HTERT RPE-1 (cell line): ENCODE data around the gene RAB3IL1.

Source experiments
- in situ Hi-C: fragments of 300-500 bp; cut with MboI; formaldehyde crosslinking; loops from 4 replicates; pipeline ENCODE4 v1.14.3; 2020; ENCODE audit warnings: low sequenced_read_pairs

The RAB3IL1 gene

DNA sequence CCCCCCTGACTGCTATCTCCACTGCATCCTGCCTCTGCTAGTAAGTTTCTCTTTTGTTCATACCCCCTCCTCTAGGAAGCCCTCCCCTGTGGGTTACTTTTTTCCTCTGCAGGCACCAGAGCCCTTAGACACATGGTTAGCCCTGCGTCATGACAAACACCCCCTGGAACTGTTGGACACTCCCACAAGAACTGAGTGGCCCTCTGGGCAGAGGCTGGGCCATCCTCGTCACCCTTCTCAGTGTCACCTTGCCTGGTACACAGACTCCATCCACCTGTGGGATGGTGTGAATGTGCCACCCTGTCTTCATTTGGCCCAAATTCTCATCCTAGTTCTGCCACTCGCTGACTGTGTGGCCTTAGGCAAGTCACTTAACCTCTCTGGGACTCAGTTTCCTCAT is 4.1 kb upstream of the RAB3IL1 start:
- in situ Hi-C loops: no loop called here

DNA sequence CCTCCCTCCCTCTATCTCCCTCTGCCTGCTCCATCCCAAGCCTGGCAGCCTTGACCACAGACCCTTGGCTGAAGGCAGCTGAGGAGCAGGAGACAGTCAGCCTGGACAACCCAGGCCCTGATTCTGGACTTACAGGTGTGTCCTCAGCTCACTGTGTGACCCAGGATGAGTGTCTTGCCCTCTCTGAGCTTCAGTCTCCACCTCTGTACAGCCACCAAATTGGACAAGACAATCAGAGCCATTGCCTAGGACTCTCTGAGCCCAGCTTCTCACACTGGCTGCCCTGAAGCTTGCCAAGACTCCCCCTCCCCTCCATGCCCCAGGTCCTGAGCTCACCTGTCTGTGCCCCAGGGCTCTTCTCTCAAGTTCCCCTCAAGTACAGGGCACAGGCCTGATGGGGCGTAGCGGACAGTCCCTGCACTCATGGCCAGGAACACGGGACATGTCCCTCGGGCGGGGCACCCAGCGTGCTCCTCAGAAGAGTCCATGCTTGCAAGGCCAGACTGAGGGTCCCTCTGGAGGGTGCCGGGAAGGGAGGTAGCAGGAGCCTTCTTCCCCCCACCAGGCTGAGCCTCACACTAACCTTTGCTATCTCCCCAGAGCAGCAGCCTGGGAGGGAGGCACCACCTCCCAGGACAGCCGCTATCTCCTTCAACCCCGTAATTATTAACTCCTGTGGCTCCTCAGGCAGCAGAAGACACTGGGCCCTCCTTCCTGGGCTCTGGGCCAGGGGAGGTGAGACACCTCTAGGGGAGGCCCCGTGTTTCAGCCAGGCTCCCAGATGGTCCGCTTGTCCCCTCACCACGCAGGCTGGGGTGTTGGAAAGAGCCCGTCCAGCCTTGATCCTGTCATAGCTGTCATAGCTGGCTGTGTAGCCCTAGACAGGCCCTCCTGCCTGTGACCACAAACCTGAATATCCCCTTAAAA is 2.6 kb upstream of the RAB3IL1 start:
- in situ Hi-C loops: no loop called here

DNA sequence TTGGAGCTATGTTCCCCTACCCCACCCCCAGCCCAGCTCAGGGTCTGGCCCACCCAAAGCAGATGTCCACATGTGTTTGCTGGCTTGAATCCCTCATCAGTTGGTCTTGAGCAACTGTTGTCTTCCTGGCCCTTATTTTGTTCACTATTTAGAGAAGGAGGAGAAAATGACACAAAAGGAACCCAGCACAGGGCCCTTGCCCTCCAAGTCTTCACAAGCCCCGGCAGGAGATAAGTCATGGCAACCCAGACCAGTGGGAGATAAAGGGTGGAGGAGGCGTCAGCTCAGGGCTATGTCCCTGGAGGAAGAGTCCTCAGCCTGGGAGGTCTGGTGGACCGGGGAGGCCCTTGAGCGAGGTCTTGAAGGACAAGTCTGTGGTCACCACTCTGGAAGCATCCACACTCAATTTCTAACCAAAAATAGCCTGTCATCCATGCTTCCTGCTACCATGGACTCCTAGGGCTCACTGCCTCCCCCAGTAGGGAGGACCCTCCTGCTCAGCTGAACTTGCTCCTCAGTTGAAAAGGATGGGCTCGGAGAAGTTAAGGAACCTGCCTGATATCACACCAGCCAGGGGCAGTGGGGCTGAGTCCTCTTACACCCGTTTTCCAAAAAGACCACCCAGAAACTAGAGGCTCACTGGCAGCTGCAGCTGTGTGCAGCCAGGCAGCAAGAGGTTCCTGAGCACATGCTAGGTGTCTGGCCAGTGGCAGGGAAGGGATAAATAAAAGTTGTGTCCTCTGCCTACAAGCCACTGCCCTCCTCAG is 1.8 kb upstream of the RAB3IL1 start:
- in situ Hi-C loops: no loop called here

DNA sequence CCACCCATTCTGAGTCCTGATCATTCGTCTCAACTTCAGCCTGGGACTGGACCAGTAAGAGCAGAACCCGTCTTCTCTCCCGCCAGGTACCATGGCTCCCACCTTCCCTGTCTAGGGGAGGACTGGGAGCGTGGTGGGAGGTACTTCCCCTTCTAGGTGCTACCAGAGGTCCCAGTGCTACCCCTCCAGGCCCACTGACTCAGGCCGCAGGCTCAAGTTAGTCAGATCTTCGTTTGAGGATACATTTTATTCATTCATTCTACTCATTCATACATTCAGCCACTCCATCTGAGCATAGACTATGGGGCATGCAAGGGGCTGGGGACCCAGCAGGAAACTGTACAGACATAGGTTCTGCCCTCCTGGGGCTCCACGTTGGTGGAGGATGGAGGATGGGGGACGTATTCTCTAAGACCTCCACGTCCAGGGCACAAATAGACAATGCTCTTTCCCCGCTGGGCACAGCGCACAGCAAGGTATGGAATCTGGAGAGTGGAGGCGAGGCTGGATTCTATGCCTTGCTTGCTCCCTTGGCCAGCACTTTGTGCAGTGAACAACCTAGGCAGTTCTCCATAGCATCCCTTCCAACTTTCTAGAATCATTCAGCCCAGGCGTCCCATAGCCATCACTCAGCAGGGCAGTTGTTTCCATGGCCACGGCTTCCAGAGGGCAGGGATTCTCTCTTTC is 1.0 kb upstream of the RAB3IL1 start:
- in situ Hi-C loops: no loop called here

DNA sequence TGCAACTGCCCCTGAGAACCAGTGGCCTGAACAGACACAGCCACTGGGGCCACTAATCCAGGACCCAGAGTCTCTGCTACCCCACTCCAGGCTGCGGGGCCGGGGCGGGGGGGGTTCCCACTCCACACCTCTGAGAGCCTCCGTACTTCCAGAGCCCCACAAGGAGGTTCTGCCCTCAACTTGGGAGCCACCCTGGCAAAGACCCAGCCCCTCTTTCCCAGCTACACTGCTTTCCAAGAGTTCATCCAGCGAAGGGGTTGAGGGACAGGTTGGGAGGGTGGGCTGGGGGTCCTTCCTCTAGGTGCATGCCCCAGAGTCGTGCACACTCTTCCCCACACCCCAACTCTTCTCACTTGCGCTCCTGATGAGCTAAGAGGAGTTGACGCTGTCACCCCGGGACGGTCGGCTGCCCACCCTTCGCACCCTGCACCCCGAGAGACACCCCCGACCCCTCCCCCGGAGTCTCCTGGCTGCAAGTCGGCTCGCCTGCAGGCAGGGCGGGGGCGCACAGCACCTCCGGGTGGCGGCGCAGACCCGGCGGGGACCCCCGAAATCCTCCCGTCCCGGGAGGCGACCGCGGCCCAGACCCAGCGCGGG is 531 bp downstream of the RAB3IL1 start:
- in situ Hi-C loops: no loop called here

DNA sequence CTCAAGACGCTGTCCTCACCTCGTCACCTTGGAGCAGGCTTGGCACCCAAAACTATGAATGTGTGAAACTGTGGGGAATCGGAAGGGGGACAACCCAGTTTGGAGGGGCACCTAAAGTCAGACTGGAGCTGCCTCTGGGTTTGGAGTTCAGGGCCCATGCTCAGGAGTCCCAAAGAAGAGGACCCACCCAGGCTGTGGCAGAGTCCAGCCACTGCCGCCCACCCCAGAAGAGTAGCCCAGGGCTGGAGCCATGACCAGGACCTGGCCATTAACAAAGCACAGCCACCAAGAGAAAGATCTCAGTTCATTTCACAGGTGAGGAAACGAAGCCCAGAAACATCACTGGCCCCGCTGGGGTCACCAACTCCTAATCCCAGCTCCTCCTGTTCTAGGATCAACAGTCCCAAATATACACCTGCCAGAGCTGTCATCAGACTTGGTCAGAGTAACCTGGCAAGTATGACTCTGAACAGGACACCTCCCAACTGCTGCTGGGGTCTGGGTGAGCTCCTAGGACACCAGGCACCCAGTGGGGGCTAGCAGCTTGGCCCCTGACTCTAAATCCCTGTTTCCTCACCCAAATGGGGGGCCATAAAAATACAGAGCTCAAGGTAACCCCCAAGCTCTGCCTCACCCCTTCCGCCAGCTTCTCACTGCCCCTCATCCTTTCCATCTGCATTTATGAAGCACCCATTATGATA is 2.7 kb downstream of the RAB3IL1 start:
- in situ Hi-C loops: no loop called here

DNA sequence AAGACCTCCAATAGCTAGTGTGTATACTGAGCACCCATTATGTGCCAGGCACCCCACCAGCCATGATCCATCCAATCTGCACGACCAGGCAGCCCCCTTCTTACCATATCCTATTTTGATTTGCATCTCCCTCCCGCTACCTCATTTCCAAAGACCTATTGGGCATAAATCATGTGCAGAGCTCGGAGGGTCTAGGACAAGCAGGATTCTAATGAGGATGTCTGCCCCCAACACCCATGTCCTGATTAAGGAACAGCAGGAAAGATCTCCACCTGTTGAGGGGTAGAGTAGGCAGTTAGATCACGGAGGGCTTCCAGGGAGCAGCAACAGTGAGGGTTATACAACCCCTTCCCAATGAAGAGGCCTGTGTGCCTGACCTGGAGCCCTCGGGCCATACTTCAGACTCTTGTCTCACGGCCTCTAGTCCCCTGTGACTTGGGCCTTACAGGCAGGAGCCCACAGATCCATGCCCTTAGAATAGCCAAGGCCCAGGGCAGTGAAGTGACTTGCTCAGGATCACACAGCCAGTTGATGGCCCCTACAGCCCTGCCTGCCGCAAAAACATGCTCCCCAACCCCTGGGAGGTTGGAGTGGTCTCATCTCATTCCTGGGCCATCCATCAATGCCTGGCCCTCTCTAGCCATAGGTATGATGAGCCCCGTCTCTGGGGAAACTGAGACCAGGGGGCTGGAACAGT is 3.5 kb downstream of the RAB3IL1 start:
- in situ Hi-C loops: no loop called here

DNA sequence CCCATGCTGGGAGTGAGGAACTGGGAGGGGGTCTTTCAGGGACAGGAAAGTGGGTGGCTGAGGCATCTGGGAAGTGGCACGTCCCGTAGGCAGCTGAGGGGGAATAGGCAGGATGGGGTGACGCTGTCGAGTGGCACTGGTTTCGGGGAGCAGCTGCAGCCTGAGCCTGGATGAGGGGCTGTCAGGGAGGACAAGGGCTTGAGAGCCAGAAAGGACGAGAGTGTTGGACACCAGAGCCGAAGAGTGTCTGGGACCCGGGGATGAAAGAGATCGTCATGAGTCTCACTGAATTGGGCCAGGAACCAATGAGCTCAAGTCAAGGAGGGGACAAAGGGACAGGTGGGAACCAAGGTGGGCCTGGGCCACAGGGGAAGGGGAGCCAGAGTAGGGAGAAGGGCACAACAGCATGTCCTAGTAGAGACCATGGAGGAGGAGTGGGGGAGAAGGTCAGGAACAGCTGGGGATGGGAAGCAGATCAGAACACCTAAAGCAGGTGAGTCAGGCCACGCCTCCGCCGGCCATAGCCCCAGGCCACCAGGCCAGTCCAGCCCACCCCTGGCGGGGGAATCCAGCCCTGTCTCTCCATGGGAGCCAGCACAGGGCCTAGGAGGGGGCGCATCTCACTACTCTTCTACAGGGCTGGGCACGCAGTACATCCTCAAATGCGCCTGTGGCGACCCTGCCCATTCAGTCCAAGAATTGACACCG is 4.2 kb downstream of the RAB3IL1 start:
- in situ Hi-C loops: no loop called here

DNA sequence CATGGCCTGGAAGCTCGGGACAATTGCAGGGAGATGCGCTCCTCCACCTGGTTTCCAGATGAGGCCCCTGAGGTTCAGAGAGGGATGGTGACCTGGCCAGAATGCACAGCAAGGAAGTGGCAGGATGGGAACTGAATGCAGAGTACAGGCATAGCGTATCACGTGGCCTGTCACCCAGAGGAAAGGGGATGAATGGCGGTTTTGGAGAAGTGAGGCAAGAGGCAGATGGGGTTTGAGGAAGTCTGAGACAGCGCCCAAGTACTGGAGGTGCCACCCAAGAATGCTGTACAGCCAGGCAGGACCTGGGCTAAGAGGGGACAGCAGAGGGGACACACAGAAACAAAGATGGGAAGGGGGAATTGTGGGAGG is 4.9 kb downstream of the RAB3IL1 start:
- in situ Hi-C loops: no loop called here

DNA sequence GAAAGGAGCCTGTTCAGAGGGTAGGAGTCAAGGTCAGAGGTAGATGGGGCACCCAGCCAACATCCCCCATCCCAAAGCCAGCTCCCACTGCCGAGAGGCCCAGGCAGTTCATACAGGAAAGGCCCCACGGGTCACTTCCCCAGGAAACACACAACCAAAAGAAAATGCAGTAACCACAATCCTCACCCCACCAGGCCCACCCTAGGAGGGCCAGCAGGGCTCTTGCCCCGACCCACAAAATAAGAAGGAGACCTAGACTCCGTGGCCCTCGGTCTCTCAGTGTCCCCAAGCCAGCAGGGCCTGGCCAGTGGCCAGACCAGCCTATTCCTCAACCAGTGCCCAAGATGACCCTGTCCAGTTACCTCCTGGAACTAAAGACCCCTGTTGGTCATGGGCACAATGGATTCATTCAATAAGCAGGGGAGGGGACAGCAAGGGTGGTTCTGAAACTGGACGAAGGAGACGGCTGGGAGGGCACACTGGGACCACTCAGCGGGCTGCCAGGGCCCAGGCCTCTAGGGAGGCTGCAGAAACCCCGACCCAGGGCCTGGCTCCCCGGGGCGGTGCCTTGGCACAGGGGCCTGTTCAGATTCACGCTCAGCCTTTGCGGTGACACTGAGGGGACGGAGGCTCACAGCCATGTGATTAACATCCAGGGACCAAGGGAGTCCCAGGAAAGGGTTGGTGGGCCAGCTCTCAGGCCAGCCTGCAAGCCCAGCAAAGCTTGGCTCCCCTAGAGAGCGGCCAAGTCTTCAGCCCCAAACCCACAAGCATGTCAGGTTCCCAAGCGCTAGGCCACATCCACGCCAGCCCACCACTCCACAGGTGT is 5.5 kb downstream of the RAB3IL1 start:
- in situ Hi-C loops: no loop called here

DNA sequence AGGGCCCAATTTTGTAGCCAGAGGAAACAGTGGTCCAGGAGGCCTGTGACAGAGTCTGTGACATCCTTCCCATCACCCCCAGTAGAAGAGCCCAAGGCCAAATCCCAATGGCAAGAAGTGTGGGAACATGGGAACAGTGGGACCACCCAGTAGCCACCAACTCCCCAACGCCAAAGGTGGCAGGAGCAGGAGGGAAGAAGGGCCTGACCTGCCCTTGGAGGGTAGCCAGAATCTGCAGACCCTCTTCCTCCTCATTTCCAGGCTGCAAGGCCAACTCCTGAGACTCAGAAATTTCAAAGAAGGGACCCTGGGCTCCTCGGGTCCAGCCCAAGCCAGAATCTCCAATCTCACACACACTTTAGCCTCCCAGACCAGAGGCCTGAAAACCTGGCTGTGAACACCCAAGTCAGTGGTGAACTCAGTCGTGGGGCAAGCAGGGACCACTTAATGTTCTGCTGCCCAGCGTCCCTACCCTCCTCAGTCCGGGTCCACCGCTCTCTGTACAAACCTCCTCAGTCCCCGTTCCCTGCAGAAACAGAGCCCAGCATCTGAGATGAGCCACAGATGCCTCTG is 6.2 kb downstream of the RAB3IL1 start:
- in situ Hi-C loops: no loop called here

DNA sequence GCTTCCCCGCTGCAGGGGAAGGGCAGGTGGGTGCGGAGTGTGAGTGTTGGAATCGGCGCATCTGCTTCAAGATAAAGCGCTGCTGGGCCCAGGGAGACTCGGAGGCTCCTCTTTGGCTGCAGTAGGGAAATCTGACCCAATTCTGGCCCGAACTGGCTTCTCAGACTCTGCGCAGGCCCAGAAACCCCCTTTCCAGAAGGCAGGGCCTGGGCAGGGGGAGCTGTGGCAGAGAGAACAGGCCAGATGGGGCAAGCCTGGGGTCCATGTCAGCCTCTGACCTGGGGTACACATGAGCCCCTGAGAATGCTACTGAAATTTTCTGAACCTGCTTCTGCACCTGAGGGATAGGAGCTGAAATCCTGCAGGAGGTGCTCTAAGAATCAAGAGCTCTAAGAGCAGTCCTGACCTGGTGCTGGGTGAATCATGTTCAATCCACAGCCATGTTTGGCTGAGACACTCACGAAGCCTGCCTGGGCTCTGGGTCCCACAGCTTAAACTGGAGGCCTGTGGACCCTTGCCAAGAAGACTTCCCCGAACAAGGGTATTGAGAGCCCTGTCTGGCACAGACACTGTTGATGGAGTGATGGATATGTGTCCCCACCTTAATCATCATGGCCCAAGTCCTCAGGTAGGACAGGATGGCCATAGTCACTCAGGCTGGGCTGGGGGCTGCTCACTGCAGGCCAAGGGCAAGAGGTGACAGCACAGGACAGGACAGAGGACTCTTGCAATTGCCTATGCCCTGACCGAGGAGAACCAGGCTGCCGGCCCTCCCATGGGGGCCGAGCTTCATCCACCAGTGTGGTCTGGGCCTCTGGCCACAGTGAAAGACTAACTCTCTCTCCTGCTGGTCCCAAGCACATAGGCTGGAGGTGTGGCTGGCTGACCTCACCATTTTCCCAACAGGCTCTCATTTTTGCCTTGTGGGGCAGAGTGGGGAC is 6.9 kb downstream of the RAB3IL1 start:
- in situ Hi-C loops: no loop called here

DNA sequence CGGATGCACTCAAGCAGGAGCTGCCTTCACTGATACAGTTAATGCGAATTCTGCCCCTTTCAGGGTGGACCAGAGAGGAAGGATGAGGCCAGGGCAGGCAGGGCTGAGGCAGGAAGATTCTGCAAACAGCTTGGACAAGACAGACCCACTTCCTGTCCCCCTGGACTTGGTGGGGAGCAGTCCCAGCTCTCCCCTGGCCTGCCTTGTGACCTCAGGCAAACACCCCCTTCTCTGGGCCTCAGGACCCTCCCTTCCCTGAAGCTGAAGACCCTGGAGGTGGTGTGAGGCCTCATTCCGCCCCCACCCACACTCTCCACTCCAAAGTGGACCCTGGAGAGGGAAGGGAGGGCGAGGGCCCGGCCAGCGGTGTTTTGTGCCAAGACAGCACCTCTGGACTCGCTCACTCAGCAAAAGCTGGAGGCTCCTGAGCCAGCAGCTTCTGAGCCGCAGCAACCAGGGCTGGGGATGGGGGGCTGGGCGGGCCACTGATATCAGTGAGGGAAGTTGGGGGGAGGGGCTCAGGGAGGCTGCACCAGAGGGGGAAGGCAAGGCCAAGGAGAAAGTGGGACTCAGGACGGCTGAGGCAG is 8.5 kb downstream of the RAB3IL1 start:
- in situ Hi-C loops: no loop called here

DNA sequence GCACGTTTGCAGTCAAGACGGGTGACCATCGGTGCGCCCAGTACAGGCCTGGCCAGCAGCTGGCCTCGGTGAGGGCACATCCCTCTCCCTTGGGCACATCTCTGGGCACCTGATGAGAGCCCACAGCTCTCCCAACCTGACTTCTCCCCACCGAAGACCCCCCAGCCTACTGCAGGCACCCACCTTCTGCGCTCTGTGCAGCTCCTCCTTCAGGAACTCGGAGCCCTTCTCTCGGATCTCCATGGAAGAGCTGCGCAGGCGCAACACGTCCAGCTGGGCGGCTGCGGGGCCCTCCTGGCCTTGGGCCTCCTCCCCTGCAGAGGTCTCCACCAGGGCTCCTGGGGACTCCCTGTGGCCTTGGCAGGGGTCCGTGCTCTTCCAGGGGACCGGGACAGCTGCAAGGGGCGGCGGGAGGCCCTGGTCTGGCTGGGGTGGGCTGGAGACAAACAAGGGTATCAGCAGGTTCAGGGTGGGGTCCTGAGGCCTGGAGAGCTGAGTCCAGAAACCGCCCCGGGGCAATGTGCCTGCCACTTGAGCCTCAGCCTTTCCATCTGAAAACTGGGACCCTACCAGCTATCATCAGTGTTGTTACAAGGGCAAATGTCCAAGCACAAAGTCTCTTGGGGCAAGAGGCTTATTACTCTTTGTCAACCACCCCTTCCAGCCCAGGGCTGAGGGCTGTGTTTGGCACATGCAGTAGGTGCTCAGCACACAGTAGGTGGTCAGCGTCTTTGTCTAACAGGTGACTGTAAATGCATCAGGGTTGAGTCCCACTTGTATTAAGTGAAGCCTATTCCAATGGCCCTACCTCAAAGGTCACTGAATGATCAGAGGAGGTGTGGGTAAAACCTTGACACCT is 9.3 kb downstream of the RAB3IL1 start:
- in situ Hi-C loops: no loop called here

DNA sequence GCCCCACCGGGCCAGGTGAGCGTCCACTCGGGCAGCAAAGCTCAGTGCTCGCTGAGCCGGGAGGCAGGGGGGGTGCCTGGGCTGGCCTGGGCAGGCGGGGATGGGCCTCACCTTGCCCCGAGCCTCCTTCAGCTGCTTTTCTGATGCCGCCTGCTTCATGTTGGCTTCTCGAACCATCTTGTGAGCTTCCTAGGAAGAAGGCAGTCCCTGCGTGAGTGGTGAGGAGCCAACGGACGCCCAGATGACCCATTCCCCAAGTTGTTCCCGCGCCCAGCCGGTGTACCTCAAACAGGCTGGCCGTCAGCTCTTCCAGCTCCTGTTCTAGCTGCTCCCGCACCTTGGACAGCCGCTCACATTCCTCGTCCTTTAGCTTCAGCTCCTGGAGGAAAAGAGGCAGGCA is 10.1 kb downstream of the RAB3IL1 start:
- in situ Hi-C loops: no loop called here

DNA sequence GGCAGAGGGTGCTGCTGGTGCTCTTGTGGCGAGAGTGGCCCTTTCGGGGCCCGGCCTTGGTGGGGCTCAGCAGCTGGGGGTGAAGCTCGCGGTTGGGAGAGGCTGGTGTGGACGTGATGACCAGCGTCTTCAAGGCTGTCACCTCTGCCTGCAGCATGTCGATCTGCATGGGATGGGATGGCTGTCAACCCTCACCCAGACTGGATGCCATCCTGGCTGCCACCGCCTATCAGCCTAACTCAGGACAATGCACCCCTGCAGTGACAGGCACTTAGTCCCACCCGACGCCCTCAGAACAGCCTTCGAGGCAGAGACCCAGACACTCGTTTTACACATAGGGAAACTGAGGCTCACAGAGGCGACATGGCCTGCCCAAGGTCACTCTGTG is 10.8 kb downstream of the RAB3IL1 start:
- in situ Hi-C loops: no loop called here
